ENCODE results near the gene MAP3K8.

DNA sequence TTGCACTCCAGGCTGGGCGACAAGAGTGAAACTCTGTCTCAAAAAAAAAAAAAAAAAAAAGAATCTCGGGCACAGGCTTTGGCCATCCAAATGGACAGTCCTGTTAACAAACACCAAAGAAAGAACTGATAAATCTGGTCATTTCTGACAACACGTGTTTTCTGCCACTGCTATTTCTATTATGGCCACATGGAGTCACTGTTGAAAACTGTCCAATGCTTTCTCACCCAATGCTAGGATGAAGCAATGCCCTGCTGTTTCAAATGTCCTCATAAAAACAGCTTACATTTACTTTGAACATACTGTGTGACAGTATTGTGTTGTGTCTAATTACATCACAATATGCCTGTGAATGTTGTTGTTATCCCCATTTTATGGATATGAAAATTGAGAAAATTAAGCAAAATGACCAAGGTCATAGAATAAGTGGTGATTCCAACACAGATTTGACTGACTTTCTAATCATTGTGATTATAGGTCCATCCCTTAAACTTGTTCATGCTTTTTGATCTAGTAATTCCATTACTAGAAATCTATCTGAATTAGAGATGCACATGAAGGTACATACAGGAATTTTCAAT, 19.9 kb upstream of the MAP3K8 start:
- no peak for TF ChIP-seq TAF1 (IDR thresholded peaks at IDR 0.05; ENCODE audit: borderline replicate concordance, insufficient read depth, low read length)
- TF ChIP-seq, protein P1, sequence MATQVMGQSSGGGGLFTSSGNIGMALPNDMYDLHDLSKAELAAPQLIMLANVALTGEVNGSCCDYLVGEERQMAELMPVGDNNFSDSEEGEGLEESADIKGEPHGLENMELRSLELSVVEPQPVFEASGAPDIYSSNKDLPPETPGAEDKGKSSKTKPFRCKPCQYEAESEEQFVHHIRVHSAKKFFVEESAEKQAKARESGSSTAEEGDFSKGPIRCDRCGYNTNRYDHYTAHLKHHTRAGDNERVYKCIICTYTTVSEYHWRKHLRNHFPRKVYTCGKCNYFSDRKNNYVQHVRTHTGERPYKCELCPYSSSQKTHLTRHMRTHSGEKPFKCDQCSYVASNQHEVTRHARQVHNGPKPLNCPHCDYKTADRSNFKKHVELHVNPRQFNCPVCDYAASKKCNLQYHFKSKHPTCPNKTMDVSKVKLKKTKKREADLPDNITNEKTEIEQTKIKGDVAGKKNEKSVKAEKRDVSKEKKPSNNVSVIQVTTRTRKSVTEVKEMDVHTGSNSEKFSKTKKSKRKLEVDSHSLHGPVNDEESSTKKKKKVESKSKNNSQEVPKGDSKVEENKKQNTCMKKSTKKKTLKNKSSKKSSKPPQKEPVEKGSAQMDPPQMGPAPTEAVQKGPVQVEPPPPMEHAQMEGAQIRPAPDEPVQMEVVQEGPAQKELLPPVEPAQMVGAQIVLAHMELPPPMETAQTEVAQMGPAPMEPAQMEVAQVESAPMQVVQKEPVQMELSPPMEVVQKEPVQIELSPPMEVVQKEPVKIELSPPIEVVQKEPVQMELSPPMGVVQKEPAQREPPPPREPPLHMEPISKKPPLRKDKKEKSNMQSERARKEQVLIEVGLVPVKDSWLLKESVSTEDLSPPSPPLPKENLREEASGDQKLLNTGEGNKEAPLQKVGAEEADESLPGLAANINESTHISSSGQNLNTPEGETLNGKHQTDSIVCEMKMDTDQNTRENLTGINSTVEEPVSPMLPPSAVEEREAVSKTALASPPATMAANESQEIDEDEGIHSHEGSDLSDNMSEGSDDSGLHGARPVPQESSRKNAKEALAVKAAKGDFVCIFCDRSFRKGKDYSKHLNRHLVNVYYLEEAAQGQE (IDR thresholded peaks at IDR 0.05; ENCODE audit: insufficient read depth in 1 of 2, low read depth in 2 of 2, low read length in 2 of 2), result no peak
- no peak for TF ChIP-seq SIN3A (IDR thresholded peaks at IDR 0.05; ENCODE audit: borderline replicate concordance, insufficient read depth, low read length)
- TF ChIP-seq POLR2AphosphoS5 (IDR thresholded peaks at IDR 0.05; ENCODE audit: low read depth, low read length), result no peak
